ENCODE data around the gene DYNLRB1.

GRCh38 chr20:34495916-34496315 is 20.3 kb upstream of the DYNLRB1 start:
- TF ChIP-seq, protein P1, sequence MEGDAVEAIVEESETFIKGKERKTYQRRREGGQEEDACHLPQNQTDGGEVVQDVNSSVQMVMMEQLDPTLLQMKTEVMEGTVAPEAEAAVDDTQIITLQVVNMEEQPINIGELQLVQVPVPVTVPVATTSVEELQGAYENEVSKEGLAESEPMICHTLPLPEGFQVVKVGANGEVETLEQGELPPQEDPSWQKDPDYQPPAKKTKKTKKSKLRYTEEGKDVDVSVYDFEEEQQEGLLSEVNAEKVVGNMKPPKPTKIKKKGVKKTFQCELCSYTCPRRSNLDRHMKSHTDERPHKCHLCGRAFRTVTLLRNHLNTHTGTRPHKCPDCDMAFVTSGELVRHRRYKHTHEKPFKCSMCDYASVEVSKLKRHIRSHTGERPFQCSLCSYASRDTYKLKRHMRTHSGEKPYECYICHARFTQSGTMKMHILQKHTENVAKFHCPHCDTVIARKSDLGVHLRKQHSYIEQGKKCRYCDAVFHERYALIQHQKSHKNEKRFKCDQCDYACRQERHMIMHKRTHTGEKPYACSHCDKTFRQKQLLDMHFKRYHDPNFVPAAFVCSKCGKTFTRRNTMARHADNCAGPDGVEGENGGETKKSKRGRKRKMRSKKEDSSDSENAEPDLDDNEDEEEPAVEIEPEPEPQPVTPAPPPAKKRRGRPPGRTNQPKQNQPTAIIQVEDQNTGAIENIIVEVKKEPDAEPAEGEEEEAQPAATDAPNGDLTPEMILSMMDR (conservative IDR thresholded peaks at IDR 0.05), result no peak
- no peak for TF ChIP-seq ZFX (IDR thresholded peaks at IDR 0.05)

Measured in C4-2B (cell line).